ENCODE results near the gene CALM1.

CALM1 gene

GRCh38 chr14:90406384-90406798 is 9.6 kb downstream of the CALM1 start:
- no peak for FAIRE-seq
- no peak for DNase-seq (ENCODE audit: extremely low spot score, insufficient read length, low read depth)

- DNase-seq (ENCODE audit: extremely low spot score, insufficient read length, low read depth) (no peak), FAIRE-seq (no peak)
Observed at GRCh38 chr14:90407230-90407629, 10.4 kb downstream of the CALM1 start.

GRCh38 chr14:90408713-90409112 is 11.9 kb downstream of the CALM1 start:
- FAIRE-seq: no peak

GRCh38 chr14:90409209-90409730 is 12.4 kb downstream of the CALM1 start:
- no peak for FAIRE-seq
- no peak for DNase-seq (ENCODE audit: extremely low spot score, insufficient read length, low read depth)

More at GRCh38 chr14:90408713-90409112, 11.9 kb downstream of the CALM1 start:
- no peak for DNase-seq (ENCODE audit: extremely low spot score, insufficient read length, low read depth)

GRCh38 chr14:90412058-90412457 is 15.2 kb downstream of the CALM1 start:
- no peak for FAIRE-seq

GRCh38 chr14:90416720-90417119 is 19.9 kb downstream of the CALM1 start:
- DNase-seq (ENCODE audit: extremely low spot score, insufficient read length, low read depth) (no peak), FAIRE-seq (no peak)

More at GRCh38 chr14:90412058-90412457, 15.2 kb downstream of the CALM1 start:
- no peak for DNase-seq (ENCODE audit: extremely low spot score, insufficient read length, low read depth)

GRCh38 chr14:90418053-90418452 is 21.2 kb downstream of the CALM1 start:
- FAIRE-seq (no peak), DNase-seq (ENCODE audit: extremely low spot score, insufficient read length, low read depth) (no peak)

- no peak for DNase-seq (ENCODE audit: extremely low spot score, insufficient read length, low read depth)
- no peak for FAIRE-seq
Observed at GRCh38 chr14:90419200-90419599, 22.4 kb downstream of the CALM1 start.

- DNase-seq (ENCODE audit: extremely low spot score, insufficient read length, low read depth) (no peak), FAIRE-seq (no peak)
Observed at GRCh38 chr14:90421001-90421631, 24.3 kb downstream of the CALM1 start.

- DNase-seq (ENCODE audit: extremely low spot score, insufficient read length, low read depth) (no peak), FAIRE-seq (no peak)
Observed at GRCh38 chr14:90421632-90422020, 24.8 kb downstream of the CALM1 start.

GRCh38 chr14:90423166-90423565 is 26.3 kb downstream of the CALM1 start:
- no peak for FAIRE-seq

GRCh38 chr14:90424075-90424474 is 27.2 kb downstream of the CALM1 start:
- no peak for DNase-seq (ENCODE audit: extremely low spot score, insufficient read length, low read depth)
- no peak for FAIRE-seq

More at GRCh38 chr14:90423166-90423565, 26.3 kb downstream of the CALM1 start:
- no peak for DNase-seq (ENCODE audit: extremely low spot score, insufficient read length, low read depth)

- DNase-seq (ENCODE audit: extremely low spot score, insufficient read length, low read depth): no peak
- no peak for FAIRE-seq
Observed at GRCh38 chr14:90424686-90425372, 28.0 kb downstream of the CALM1 start.

GRCh38 chr14:90425373-90425879 is 28.6 kb downstream of the CALM1 start:
- DNase-seq (ENCODE audit: extremely low spot score, insufficient read length, low read depth): no peak
- FAIRE-seq: no peak

GRCh38 chr14:90426031-90426540 is 29.3 kb downstream of the CALM1 start:
- FAIRE-seq (no peak), DNase-seq (ENCODE audit: extremely low spot score, insufficient read length, low read depth) (no peak)

GRCh38 chr14:90426663-90427062 is 29.8 kb downstream of the CALM1 start:
- DNase-seq (ENCODE audit: extremely low spot score, insufficient read length, low read depth): no peak
- FAIRE-seq: no peak

- no peak for FAIRE-seq
- no peak for DNase-seq (ENCODE audit: extremely low spot score, insufficient read length, low read depth)
Observed at GRCh38 chr14:90427848-90428426, 31.1 kb downstream of the CALM1 start.

- DNase-seq (ENCODE audit: extremely low spot score, insufficient read length, low read depth) (no peak), FAIRE-seq (no peak)
Observed at GRCh38 chr14:90428676-90429075, 31.8 kb downstream of the CALM1 start.

- FAIRE-seq: no peak
Observed at GRCh38 chr14:90429236-90429635, 32.4 kb downstream of the CALM1 start.

GRCh38 chr14:90429754-90430153 is 32.9 kb downstream of the CALM1 start:
- no peak for DNase-seq (ENCODE audit: extremely low spot score, insufficient read length, low read depth)
- FAIRE-seq: no peak

More at GRCh38 chr14:90429236-90429635, 32.4 kb downstream of the CALM1 start:
- no peak for DNase-seq (ENCODE audit: extremely low spot score, insufficient read length, low read depth)
